Measurements from ENCODE around the gene FAM20C.

Gene FAM20C

DNA sequence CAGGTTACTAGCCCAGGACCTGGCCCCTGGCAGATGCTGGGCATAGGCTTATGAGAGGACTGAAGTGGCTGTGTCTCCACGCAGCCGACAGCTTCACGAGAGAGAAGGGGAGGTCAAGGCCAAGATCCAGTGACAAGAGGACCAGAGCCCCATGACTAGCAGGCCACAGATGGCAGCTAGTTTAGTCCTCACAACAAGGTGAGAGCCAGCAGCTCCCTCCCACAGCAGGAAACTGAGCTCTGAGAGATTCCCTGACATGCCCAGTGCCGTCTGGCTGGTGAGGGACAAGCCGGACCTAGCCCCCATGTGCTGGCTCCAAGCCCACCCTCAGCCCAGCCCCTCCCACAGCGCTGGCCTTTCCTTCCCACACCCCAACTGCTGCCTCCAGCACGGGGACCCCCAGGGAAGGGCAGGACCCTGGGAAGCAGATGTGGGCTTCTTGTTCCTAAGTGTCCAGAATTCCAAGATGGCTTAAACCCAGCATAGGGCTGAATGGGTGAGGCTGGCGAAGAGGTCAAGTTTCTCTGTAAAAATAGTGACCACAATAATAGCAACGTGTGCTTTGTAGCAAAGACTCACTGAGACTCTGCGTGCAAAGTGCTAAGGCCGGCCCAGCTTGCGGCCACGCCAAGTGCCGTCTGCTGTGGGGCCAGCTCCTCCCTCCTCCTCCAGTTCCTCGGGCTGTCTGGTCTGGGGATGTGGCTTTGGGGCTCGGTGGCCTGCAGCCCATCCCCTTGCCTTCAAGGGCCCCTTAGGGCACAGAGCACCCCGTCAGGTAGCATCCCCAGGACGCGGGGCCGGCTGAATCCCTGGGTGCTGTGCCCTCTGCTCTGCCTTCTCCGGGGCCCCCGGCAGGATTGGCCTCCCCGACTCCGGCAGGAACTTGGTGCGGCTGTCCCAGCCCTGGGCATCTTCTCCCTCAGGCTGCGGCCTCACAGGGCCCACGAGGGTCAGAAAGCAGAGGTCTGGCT, 7.8 kb upstream of the FAM20C start:
- Histone ChIP-seq H2AFZ (ENCODE audit: low read depth, low read length) (no peak overlapping the region), H2BK15ac (ENCODE audit: low read depth, poor library complexity, severe bottlenecking) (no peak overlapping the region), H4K91ac (ENCODE audit: low read length) (no peak overlapping the region), H2BK12ac (ENCODE audit: low read length in 2 of 2) (no peak overlapping the region), H3K4me3 (ENCODE audit: insufficient read depth in 1 of 2, low read depth in 1 of 2, low read length in 2 of 2) (no peak overlapping the region), H3K27me3 (ENCODE audit: control insufficient read depth in 1 of 2, insufficient read depth in 1 of 2, low read length in 2 of 2) (peaks cover 23 to 24% of the 10 kb centered on the region in 2 experiments), H4K8ac (ENCODE audit: low read length) (no peak overlapping the region), H3K79me1 (replicated peaks; ENCODE audit: low read length, poor library complexity, severe bottlenecking) (no peaks in the 10 kb centered on the region), H3K36me3 (ENCODE audit: control insufficient read depth in 1 of 2, insufficient read depth in 2 of 2, low read depth in 1 of 2, low read length in 2 of 2) (peaks cover 0 to 2% of the 10 kb centered on the region in 2 experiments), H3K27ac (ENCODE audit: low read length, poor library complexity, severe bottlenecking) (no peak overlapping the region), H2AK5ac (ENCODE audit: low read length, severe bottlenecking) (no peak overlapping the region), H3K9me3 (ENCODE audit: control insufficient read depth, low read length) (no peaks in the 10 kb centered on the region), H3K4ac (ENCODE audit: low read depth in 1 of 2, low read length in 2 of 2) (no peak overlapping the region), H3K23ac (ENCODE audit: low read length in 2 of 2) (no peak overlapping the region), H2BK120ac (ENCODE audit: low read depth, low read length) (no peak overlapping the region), H3K14ac (ENCODE audit: low read length in 2 of 2) (no peak overlapping the region), H3K9ac (ENCODE audit: low read length) (peak overlapping the region; percentile 36), H3K4me2 (ENCODE audit: low read length, poor library complexity, severe bottlenecking) (no peak overlapping the region), H3K18ac (ENCODE audit: low read depth in 1 of 2, low read length in 2 of 2) (no peak overlapping the region), H2BK5ac (ENCODE audit: low read depth, low read length, poor library complexity, severe bottlenecking) (no peak overlapping the region), H3K4me1 (ENCODE audit: control insufficient read depth, insufficient read depth, low read depth, low read length) (peaks cover 1% of the 10 kb centered on the region)
- WGBS: 82% methylated on average over 26 of the region's 27 CpGs
- no peak for DNase-seq

DNA sequence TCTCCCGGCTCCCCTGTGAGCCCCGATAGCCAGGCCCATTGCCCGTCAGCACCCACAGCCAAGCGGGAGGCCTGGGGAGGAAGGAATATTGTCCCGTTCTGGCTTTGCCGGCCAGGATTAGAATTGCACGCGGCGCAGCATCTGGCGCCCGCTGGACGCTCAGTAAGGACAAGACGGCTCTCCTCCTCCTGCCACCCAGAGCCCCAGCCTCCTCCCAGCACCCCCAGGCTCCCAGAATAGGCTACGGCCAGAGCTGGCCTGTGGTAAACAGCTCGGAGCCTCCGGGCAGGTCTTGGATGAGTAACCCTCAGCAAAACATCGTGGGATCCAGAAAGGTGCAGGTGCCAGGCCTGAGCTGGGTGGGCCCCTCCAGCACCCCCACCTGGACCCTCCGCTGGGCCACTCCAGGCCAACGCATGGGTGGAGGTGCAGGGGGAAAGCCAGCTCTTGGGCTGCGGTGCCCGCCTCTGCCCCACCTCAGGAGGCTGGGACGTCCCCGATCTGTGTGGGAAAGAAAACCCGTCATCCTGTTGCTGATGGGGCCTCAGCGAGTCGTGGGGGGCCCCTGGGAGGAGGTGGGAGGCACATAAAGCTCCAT, 5.8 kb upstream of the FAM20C start:
- Histone ChIP-seq H3K27ac (ENCODE audit: low read length, poor library complexity, severe bottlenecking) (no peak overlapping the region), H3K18ac (ENCODE audit: low read depth in 1 of 2, low read length in 2 of 2) (no peak overlapping the region), H3K9ac (ENCODE audit: low read length) (no peak overlapping the region), H4K91ac (ENCODE audit: low read length) (no peak overlapping the region), H3K23ac (ENCODE audit: low read length in 2 of 2) (no peak overlapping the region), H2BK15ac (ENCODE audit: low read depth, poor library complexity, severe bottlenecking) (no peak overlapping the region), H3K4me3 (ENCODE audit: insufficient read depth in 1 of 2, low read depth in 1 of 2, low read length in 2 of 2) (no peak overlapping the region), H3K14ac (ENCODE audit: low read length in 2 of 2) (no peak overlapping the region), H2BK5ac (ENCODE audit: low read depth, low read length, poor library complexity, severe bottlenecking) (no peak overlapping the region), H2AK5ac (ENCODE audit: low read length, severe bottlenecking) (no peak overlapping the region), H2AFZ (ENCODE audit: low read depth, low read length) (no peak overlapping the region), H3K9me3 (ENCODE audit: control insufficient read depth, low read length) (no peaks in the 10 kb centered on the region), H3K79me1 (replicated peaks; ENCODE audit: low read length, poor library complexity, severe bottlenecking) (no peaks in the 10 kb centered on the region), H3K4me2 (ENCODE audit: low read length, poor library complexity, severe bottlenecking) (no peak overlapping the region), H4K8ac (ENCODE audit: low read length) (no peak overlapping the region), H3K27me3 (ENCODE audit: control insufficient read depth in 1 of 2, insufficient read depth in 1 of 2, low read length in 2 of 2) (peaks cover 12 to 19% of the 10 kb centered on the region in 2 experiments), H3K36me3 (ENCODE audit: control insufficient read depth in 1 of 2, insufficient read depth in 2 of 2, low read depth in 1 of 2, low read length in 2 of 2) (peaks cover 0 to 7% of the 10 kb centered on the region in 2 experiments), H3K4ac (ENCODE audit: low read depth in 1 of 2, low read length in 2 of 2) (no peak overlapping the region), H2BK120ac (ENCODE audit: low read depth, low read length) (no peak overlapping the region), H2BK12ac (ENCODE audit: low read length in 2 of 2) (no peak overlapping the region), H3K4me1 (ENCODE audit: control insufficient read depth, insufficient read depth, low read depth, low read length) (peaks cover 12% of the 10 kb centered on the region)
- WGBS: 87% methylated on average over 26 of the region's 26 CpGs
- DNase-seq: no peak

DNA sequence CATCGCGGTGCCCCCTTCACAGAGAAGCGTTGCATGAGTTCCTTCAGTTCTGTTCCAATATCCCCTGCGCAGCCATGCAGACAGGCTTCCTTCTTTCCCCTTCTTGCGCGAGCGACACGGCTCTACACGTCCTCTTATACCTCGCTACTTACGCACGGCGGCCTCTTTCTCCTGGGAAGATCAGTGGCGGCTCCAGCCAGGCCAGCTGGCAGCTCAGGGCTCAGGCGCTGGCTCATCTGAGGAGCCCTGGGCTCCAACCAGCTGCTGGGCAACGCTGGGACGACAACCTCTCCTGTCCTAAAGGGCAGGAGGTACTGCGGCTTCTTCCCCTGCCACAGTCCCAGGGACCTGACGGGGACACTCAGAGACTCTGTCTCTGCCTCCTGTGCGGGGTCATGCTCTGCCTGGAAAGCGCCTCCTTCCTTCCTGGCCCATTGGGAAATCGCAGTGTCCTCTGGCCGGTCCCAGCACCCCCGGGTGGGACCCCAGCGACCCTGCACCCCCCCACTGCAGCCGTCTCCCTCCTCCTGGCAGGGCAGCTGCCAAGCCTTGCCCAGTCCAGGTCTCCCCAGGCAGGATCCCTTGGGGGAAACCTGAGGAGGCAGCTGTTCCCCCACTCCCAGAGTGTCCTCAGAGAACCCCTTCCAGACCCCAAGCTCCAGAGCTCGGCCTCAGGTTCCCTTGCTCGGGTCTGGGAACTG, 5.0 kb upstream of the FAM20C start:
- WGBS: 90% methylated on average over 28 of the region's 28 CpGs
- Histone ChIP-seq H2BK120ac (ENCODE audit: low read depth, low read length) (no peak overlapping the region), H2BK5ac (ENCODE audit: low read depth, low read length, poor library complexity, severe bottlenecking) (no peak overlapping the region)

DNA sequence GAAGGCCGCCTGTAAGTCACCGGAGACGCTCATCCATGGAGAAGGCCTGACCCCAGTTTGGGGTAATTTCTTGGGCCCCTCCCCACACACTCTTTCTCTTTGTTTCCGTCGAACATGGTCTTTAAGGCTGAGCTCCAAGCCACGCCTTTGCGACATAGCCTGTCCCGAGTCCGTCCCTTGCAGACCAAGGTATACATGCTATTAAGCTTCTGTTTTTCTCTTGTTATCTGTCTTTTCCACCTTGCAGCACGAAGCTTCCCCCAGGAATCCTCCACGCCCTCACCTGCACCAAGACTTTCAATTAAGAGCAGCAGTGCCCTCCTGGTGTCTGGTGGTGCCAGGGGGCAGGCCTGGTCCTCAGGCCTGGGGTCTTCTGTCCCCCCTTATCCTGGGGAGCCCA, 4.2 kb upstream of the FAM20C start:
- Histone ChIP-seq H3K27ac (ENCODE audit: low read length, poor library complexity, severe bottlenecking) (no peak overlapping the region), H2AFZ (ENCODE audit: low read depth, low read length) (no peak overlapping the region), H3K4me1 (ENCODE audit: control insufficient read depth, insufficient read depth, low read depth, low read length) (peaks cover 16% of the 10 kb centered on the region), H2BK120ac (ENCODE audit: low read depth, low read length) (no peak overlapping the region), H2BK5ac (ENCODE audit: low read depth, low read length, poor library complexity, severe bottlenecking) (no peak overlapping the region), H2BK15ac (ENCODE audit: low read depth, poor library complexity, severe bottlenecking) (no peak overlapping the region), H3K9ac (ENCODE audit: low read length) (no peak overlapping the region), H3K14ac (ENCODE audit: low read length in 2 of 2) (no peak overlapping the region), H3K4ac (ENCODE audit: low read depth in 1 of 2, low read length in 2 of 2) (no peak overlapping the region), H3K23ac (ENCODE audit: low read length in 2 of 2) (no peak overlapping the region), H4K8ac (ENCODE audit: low read length) (no peak overlapping the region), H3K27me3 (ENCODE audit: control insufficient read depth in 1 of 2, insufficient read depth in 1 of 2, low read length in 2 of 2) (peaks cover 8% of the 10 kb centered on the region in 2 experiments), H3K79me1 (replicated peaks; ENCODE audit: low read length, poor library complexity, severe bottlenecking) (no peaks in the 10 kb centered on the region), H4K91ac (ENCODE audit: low read length) (no peak overlapping the region), H3K18ac (ENCODE audit: low read depth in 1 of 2, low read length in 2 of 2) (no peak overlapping the region), H3K36me3 (ENCODE audit: control insufficient read depth in 1 of 2, insufficient read depth in 2 of 2, low read depth in 1 of 2, low read length in 2 of 2) (peaks cover 0 to 7% of the 10 kb centered on the region in 2 experiments), H3K4me3 (ENCODE audit: insufficient read depth in 1 of 2, low read depth in 1 of 2, low read length in 2 of 2) (no peak overlapping the region), H3K4me2 (ENCODE audit: low read length, poor library complexity, severe bottlenecking) (no peak overlapping the region), H2AK5ac (ENCODE audit: low read length, severe bottlenecking) (no peak overlapping the region), H3K9me3 (ENCODE audit: control insufficient read depth, low read length) (no peaks in the 10 kb centered on the region), H2BK12ac (ENCODE audit: low read length in 2 of 2) (no peak overlapping the region)
- DNase-seq: no peak
- WGBS: 68% methylated on average over 11 of the region's 11 CpGs

More for the DNA sequence above, 5.0 kb upstream of the FAM20C start:
- H3K79me1 ChIP-seq (replicated peaks; ENCODE audit: low read length, poor library complexity, severe bottlenecking): no peaks in the 10 kb centered on the region
- H3K23ac ChIP-seq (ENCODE audit: low read length in 2 of 2): no peak overlapping the region
- no peak overlapping the region for H2BK15ac ChIP-seq (ENCODE audit: low read depth, poor library complexity, severe bottlenecking)
- peaks cover 8 to 14% of the 10 kb centered on the region in 2 experiments for H3K27me3 ChIP-seq (ENCODE audit: control insufficient read depth in 1 of 2, insufficient read depth in 1 of 2, low read length in 2 of 2)
- H3K4me1 ChIP-seq (ENCODE audit: control insufficient read depth, insufficient read depth, low read depth, low read length): peaks cover 13% of the 10 kb centered on the region
- H2AK5ac ChIP-seq (ENCODE audit: low read length, severe bottlenecking): no peak overlapping the region
- no peak overlapping the region for H3K4ac ChIP-seq (ENCODE audit: low read depth in 1 of 2, low read length in 2 of 2)
- peaks cover 0 to 7% of the 10 kb centered on the region in 2 experiments for H3K36me3 ChIP-seq (ENCODE audit: control insufficient read depth in 1 of 2, insufficient read depth in 2 of 2, low read depth in 1 of 2, low read length in 2 of 2)
- no peak for DNase-seq
- no peak overlapping the region for H3K18ac ChIP-seq (ENCODE audit: low read depth in 1 of 2, low read length in 2 of 2)
- no peak overlapping the region for H4K8ac ChIP-seq (ENCODE audit: low read length)
- H3K14ac ChIP-seq (ENCODE audit: low read length in 2 of 2): no peak overlapping the region
- H2AFZ ChIP-seq (ENCODE audit: low read depth, low read length): no peak overlapping the region
- H3K9me3 ChIP-seq (ENCODE audit: control insufficient read depth, low read length): no peaks in the 10 kb centered on the region
- H3K27ac ChIP-seq (ENCODE audit: low read length, poor library complexity, severe bottlenecking): no peak overlapping the region
- no peak overlapping the region for H2BK12ac ChIP-seq (ENCODE audit: low read length in 2 of 2)
- H3K4me2 ChIP-seq (ENCODE audit: low read length, poor library complexity, severe bottlenecking): no peak overlapping the region
- H3K4me3 ChIP-seq (ENCODE audit: insufficient read depth in 1 of 2, low read depth in 1 of 2, low read length in 2 of 2): no peak overlapping the region
- H3K9ac ChIP-seq (ENCODE audit: low read length): no peak overlapping the region
- H4K91ac ChIP-seq (ENCODE audit: low read length): no peak overlapping the region
